Uterus (tissue), 4 donors: Measurements from ENCODE around the gene TSPAN7. TPM values are rescaled to one million over a fixed set of nuclear protein-coding genes. Genes with fewer than 3 reads are reported as not detected.

ENCODE experiments used
- DNase-seq, 2 donors: peaks; one replicate each; pipeline ENCODE4 v3.0.0-alpha.2; 2019 to 2020
- H3K27ac ChIP-seq, 2 donors: fragments of 200-600 bp; sonication (generic); 1 replicate in 1 of 2; 2 replicates in 1 of 2; pipeline ENCODE4 v1.5.1; 2016 to 2018
- H3K27me3 ChIP-seq, 2 donors: fragments of 200-600 bp; sonication (generic); one replicate each; pipeline ENCODE4 v1.5.1; 2018 to 2019; ENCODE audit warnings: control low read depth in 1 of 2
- H3K36me3 ChIP-seq, 2 donors: fragments of 200-600 bp; sonication (generic); one replicate each; pipeline ENCODE4 v1.5.1; 2019; ENCODE audit warnings: control low read depth in 1 of 2
- H3K4me1 ChIP-seq, 2 donors: fragments of 200-600 bp; sonication (generic); one replicate each; pipeline ENCODE4 v1.5.1; 2018 to 2019; ENCODE audit warnings: control low read depth in 1 of 2
- H3K4me3 ChIP-seq, 2 donors: fragments of 200-600 bp; sonication (generic); 1 replicate in 1 of 2; 2 replicates in 1 of 2; pipeline ENCODE4 v1.5.1; 2018 to 2019; ENCODE audit warnings: mild to moderate bottlenecking in 1 of 2
- H3K9me3 ChIP-seq, 2 donors: fragments of 200-600 bp; sonication (generic); one replicate each; pipeline ENCODE4 v1.5.1; 2019; ENCODE audit warnings: control low read depth in 1 of 2
- CTCF ChIP-seq, 4 experiments: fragments of 200-600 bp in 2 of 4; fragments of 450-650 bp in 2 of 4; sonication (generic) in 2 of 4; IDR thresholded peaks; one replicate each; pipeline ENCODE4 v1.5.1; 2016 to 2019; ENCODE audit warnings: antibody characterized with exemption in 4 of 4, mild to moderate bottlenecking in 2 of 4, moderate library complexity in 1 of 4
- POLR2A ChIP-seq, 2 donors: fragments of 450-650 bp; IDR thresholded peaks; one replicate each; pipeline ENCODE4 v1.6.1; 2016; ENCODE audit warnings: antibody characterized with exemption in 2 of 2, mild to moderate bottlenecking in 1 of 2, moderate library complexity in 1 of 2
- intact Hi-C: fragments of 100-400 bp; cut with DNase I; formaldehyde crosslinking; loops from one replicate; pipeline ENCODE4 v1.15.1; 2023; ENCODE audit warnings: low total_unique reads
- total RNA-seq, 4 donors: library from RNA; depleted of rRNA in 3 of 4; stranded (reverse); fragments of >200 nt in 3 of 4; gene quantifications; one replicate each; pipeline versions ENCODE4 v1.1.0 to v1.2.4, GENCODE V29; 2014 to 2023
- donor health status: DM: yes; HTN: yes; CAD: no.

The TSPAN7 gene
- total RNA-seq, 4 donors from 2014 or later, result 22.3 to 111 (median 77.8) TPM

- no peak for DNase-seq
- Histone ChIP-seq H3K27me3 (no peaks in the 10 kb centered on the region), H3K36me3 (no peaks in the 10 kb centered on the region), H3K4me1 (no peaks in the 10 kb centered on the region), H3K9me3 (no peaks in the 10 kb centered on the region), H3K27ac (no peak overlapping the region), H3K4me3 (no peak overlapping the region)
- TF ChIP-seq POLR2A (IDR thresholded peaks at IDR 0.05), result no peak
- intact Hi-C loops, result no loop called here
Observed at GRCh38 chrX:38652934-38653442, 91.6 kb downstream of the TSPAN7 start.

- intact Hi-C loops, result no loop called here
- Histone ChIP-seq H3K4me1 (no peaks in the 10 kb centered on the region), H3K9me3 (no peaks in the 10 kb centered on the region), H3K36me3 (no peaks in the 10 kb centered on the region), H3K27ac (no peak overlapping the region), H3K27me3 (no peaks in the 10 kb centered on the region), H3K4me3 (no peak overlapping the region)
- DNase-seq, result no peak
- TF ChIP-seq CTCF (IDR thresholded peaks at IDR 0.05) (peak in 3 of 4 experiments; percentile 14 to 38 (median 27)), POLR2A (IDR thresholded peaks at IDR 0.05) (no peak)
Observed at GRCh38 chrX:38654302-38654701, 93.0 kb downstream of the TSPAN7 start.

GRCh38 chrX:38656350-38656915 lies 95.1 kb downstream of the TSPAN7 start:
- H3K27me3 ChIP-seq, result no peaks in the 10 kb centered on the region
- H3K9me3 ChIP-seq, result no peaks in the 10 kb centered on the region
- no peak overlapping the region for H3K27ac ChIP-seq
- intact Hi-C loops, result no loop called here
- TF ChIP-seq POLR2A (IDR thresholded peaks at IDR 0.05), result no peak
- no peak for TF ChIP-seq CTCF (IDR thresholded peaks at IDR 0.05)
- no peak for DNase-seq
- H3K4me1 ChIP-seq, result no peaks in the 10 kb centered on the region
- no peaks in the 10 kb centered on the region for H3K36me3 ChIP-seq
- no peak overlapping the region for H3K4me3 ChIP-seq

DNA sequence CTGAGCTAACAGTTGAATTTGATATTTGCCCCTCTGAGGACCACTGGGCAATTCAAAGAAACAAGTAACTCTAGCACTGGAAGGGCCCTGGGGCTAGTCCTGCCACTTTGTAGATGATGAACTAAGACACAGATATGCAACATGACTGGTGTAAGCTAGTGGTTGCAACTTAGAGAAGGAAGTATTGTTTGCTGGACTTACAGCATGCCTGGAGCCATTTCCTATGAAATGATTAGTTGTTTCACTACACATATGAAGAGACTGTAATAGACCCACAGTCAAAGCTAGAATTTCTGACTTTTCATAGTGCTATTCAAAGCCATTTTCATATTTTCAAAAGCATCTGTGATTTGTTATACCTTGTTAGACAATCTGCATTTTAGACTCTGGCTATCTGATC lies 96.2 kb downstream of the TSPAN7 start:
- Histone ChIP-seq H3K4me3 (no peak overlapping the region), H3K9me3 (no peaks in the 10 kb centered on the region), H3K27me3 (no peaks in the 10 kb centered on the region), H3K36me3 (no peaks in the 10 kb centered on the region), H3K27ac (no peak overlapping the region), H3K4me1 (no peaks in the 10 kb centered on the region)
- intact Hi-C loops, result no loop called here
- no peak for DNase-seq
- TF ChIP-seq POLR2A (IDR thresholded peaks at IDR 0.05) (no peak), CTCF (IDR thresholded peaks at IDR 0.05) (no peak)

GRCh38 chrX:38660395-38661102 lies 99.2 kb downstream of the TSPAN7 start:
- H3K4me1 ChIP-seq, result no peaks in the 10 kb centered on the region
- H3K36me3 ChIP-seq, result no peaks in the 10 kb centered on the region
- H3K9me3 ChIP-seq, result no peaks in the 10 kb centered on the region
- H3K27ac ChIP-seq, result no peak overlapping the region
- no peak overlapping the region for H3K4me3 ChIP-seq
- no peak for DNase-seq
- intact Hi-C loops, result no loop called here
- no peak for TF ChIP-seq CTCF (IDR thresholded peaks at IDR 0.05)
- TF ChIP-seq POLR2A (IDR thresholded peaks at IDR 0.05), result no peak
- no peaks in the 10 kb centered on the region for H3K27me3 ChIP-seq
